GM12874 (cell line): ENCODE measurements around the gene CACNA2D2.

Source experiments
- TF ChIP-seq, protein P1 (sequence below): IDR thresholded peaks from 2 replicates; pipeline ENCODE4 v1.5.1; 2011; ENCODE audit warnings: low read depth, mild to moderate bottlenecking, control low read depth, low read length, moderate library complexity; ENCODE audit not compliant: insufficient read depth

Gene CACNA2D2

DNA sequence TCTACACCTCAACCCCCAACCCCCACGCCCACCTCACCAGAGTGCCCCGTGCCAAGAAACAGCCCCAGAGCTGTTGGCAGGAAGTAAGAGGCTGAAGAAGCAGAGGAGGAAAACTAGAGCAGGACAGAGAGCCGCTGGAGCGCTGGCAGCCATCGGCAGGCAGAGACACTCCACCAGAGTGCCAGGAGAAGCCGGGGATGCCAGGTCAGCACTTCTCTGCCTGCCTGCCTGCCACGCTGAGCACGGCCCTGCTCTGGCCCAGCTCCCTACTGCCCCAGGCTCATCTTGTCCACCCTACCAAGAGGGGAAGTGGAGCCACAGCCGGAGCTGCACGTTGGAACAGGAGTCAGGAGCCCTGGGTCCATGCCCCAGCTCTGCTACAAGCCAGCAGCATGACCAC is 29.7 kb downstream of the CACNA2D2 start:
- TF ChIP-seq, protein P1, sequence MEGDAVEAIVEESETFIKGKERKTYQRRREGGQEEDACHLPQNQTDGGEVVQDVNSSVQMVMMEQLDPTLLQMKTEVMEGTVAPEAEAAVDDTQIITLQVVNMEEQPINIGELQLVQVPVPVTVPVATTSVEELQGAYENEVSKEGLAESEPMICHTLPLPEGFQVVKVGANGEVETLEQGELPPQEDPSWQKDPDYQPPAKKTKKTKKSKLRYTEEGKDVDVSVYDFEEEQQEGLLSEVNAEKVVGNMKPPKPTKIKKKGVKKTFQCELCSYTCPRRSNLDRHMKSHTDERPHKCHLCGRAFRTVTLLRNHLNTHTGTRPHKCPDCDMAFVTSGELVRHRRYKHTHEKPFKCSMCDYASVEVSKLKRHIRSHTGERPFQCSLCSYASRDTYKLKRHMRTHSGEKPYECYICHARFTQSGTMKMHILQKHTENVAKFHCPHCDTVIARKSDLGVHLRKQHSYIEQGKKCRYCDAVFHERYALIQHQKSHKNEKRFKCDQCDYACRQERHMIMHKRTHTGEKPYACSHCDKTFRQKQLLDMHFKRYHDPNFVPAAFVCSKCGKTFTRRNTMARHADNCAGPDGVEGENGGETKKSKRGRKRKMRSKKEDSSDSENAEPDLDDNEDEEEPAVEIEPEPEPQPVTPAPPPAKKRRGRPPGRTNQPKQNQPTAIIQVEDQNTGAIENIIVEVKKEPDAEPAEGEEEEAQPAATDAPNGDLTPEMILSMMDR = no peak

DNA sequence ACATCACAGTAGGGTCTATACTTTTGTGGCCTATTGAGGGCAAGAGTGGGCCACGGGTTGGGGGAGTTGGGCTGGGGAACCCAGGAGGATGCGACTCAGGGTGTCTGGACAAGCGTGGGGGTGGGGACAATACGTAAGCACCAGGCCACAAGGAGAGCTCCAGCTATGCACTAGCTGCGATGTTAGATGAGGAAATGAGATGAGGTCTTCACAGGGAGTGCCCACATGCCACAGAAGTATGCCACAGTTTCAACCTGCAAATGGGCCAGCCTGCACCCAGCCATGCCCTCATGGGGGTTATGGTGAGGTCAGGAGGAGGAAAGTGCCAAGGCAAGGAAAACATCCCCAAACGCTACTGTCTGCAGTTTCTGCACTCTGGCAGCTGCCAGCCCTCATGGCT is 30.5 kb downstream of the CACNA2D2 start:
- TF ChIP-seq, protein P1 = no peak

DNA sequence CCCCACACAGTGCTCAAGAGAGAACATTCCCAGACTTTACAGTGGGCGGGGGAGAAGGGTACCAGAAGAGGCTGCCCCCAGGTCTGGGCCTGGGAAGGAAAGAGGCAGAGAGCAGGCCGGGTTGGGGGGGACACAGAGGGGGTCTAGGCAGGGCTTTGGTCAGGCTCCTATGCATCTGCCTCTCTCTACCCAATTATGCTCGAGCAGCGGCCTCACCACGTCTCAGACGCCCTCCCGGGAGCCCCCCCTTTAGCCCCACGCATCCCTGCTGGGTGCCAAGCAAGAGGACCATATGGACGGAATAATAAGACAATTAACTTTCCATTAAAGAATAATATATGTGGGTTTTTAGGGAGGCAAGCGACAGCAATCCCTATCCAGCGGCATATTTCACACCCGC is 32.8 kb downstream of the CACNA2D2 start:
- TF ChIP-seq, protein P1 = no peak

DNA sequence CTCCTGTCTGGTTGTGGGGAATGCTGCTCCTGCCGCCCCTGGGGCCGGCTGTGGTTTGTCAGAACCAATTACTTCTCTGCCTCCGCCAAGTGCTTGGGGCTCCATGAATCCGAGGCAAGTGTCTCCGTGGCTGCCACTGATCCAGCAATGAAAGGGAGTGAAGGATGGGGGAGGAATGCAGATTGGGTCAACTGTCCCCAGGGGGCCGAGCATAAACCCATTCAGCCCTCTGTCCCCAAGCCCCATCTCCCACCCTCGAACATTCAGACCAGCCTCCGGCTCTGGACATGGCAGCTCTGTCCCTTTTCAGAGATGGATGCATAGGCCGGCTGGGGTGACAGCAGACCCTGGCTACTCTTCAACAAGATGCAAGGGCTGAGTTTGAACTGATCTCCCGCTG is 35.5 kb downstream of the CACNA2D2 start:
- TF ChIP-seq, protein P1 = no peak

DNA sequence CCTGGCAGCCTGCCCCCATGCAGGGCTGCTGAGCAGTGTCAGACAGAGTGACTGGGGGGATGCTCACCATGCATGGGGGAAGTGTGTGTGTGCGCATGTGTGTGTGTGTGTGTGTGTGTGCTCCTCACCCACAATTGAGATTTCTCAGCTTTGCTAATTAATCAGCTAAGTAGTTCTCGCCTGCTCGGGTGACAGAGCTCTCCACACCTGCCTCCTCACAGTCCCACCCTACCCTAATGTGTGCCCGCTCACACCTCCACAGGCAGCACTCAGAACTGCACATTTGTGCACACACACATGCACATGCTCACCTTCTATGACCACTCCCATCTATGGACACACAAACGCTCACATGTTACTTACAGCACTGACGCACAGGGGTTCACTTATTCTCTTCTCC is 37.3 kb downstream of the CACNA2D2 start:
- TF ChIP-seq, protein P1 = no peak

DNA sequence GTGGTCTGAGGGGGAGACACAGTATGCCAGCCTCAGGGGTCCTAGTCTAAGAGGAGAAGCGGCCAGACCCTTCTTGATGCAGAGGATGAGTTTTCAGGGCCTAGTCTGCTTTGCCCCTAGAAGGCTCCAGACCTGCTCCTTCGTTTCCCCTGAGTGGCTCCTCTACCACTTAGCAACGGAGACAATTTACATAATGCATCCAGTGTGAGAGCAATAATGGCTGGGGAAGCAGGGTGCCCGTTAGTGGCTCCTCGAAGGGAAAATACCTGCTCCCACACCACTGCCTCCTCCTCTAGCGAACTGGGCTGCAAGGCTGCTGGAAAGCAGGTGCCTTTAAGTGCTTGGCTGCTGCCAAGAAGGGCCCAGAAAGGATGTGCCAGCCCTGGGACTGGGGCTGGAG is 38.9 kb downstream of the CACNA2D2 start:
- TF ChIP-seq, protein P1 = no peak

DNA sequence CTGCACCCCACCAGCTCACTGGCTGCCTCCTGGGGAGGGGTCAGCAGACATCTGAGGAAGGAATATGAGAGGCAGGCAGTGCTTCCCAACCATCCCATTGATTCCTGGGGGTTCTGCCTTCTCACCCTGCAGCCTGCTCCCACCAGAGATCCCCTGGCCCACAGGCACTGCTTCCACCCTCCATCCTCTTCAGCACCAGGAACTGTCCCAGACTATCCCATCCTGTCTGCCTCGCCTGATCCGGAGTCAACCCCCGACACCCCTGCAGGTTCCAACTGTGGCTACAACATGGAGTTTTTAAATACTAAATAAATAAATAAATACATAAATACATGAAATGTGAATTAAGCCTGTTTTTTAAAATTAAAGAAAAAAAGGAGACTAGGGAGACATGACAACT is 43.6 kb downstream of the CACNA2D2 start:
- TF ChIP-seq, protein P1 = no peak

DNA sequence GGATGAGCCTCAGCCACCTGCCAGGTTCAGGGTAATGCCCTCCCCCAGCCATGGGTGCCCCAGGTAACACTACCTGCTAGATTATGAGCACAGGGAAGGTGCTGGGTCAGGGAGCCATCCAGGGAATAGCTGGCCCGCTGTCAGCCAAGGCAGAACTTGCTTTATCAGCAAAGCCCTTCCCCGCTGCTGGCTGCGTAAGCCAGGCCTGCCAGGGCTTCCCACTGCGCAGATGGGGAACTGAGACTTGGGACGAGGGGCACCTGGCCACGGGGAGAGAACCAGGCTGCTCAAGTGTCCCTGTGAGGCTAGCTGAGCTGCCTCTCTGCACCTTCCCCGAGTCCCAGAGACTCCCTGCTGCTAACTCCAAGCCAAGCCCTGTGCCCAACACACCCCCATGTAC is 45.4 kb downstream of the CACNA2D2 start:
- TF ChIP-seq, protein P1 = no peak
